Neural progenitor cell (in vitro differentiated cells): Measurements from ENCODE around the gene BCR.

Experiments
- CTCF ChIP-seq: fragments of 200-600 bp; sonication (generic); IDR thresholded peaks from 2 replicates; pipeline ENCODE4 v1.5.1; 2017; ENCODE audit warnings: antibody characterized with exemption, mild to moderate bottlenecking
- EZH2 ChIP-seq: fragments of 200-600 bp; sonication (generic); IDR thresholded peaks from 2 replicates; pipeline ENCODE4 v1.6.1; 2017; ENCODE audit warnings: antibody characterized with exemption, mild to moderate bottlenecking, moderate library complexity
- EZH2phosphoT487 ChIP-seq: fragments of 200-600 bp; sonication (generic); IDR thresholded peaks from 2 replicates; pipeline ENCODE4 v1.6.1; 2017; ENCODE audit warnings: antibody characterized with exemption

DNA sequence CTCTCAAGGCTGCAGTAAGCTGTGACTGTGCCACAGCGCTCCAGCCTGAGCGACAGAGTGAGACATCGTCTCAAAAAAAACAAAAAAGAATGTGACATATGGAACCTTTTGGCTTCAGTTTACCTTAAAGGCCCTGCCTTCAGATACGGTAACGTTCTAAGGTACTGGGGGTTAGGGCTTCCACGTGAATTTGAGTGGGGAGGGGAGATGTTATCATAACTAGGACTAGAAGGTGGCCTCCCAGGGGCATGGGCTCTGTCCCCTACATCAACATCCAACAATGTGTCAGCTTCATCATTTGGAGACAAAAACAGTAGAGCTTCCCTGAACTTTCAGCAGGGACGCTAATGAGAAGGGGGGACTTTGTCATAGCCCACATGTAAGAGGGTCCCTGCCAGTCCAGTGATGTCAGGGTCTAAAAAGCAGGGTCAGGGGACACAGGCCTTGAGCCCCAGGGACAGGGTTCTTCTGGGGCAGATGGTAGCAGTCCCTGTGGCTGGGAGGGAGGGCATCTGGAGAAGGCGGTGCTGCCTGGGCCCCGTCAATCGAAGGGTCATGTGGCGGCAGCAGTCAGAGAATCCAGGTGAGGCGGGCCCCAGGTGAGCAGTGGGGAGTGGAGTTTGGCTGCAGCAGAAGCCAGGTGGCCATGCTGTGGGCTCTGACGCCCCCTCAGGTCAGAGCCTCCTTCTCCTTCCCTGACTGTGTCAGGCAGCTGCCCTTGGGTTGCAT is 79.8 kb downstream of the BCR start:
- peak; percentile 27 for TF ChIP-seq CTCF
- TF ChIP-seq EZH2: no peak
- no peak for TF ChIP-seq EZH2phosphoT487
